Pancreas (tissue), 10 donors: Measurements from ENCODE around the gene RBPJ. TPM values are rescaled to one million over a fixed set of nuclear protein-coding genes. Genes with fewer than 3 reads are reported as not detected.
A peak's percentile ranks its signal among the peaks of the same experiment; 100 is the strongest.

Experiments
- ATAC-seq, 4 donors: fragments of 200-7000 bp; cut with Tn5 transposase; one replicate each; pipeline versions ENCODE4 v1.8.0 to v1.9.1; 2020; ENCODE audit warnings: mild to moderate bottlenecking in 4 of 4, moderate library complexity in 4 of 4
- DNase-seq, 6 donors: peaks; one replicate each; pipeline ENCODE4 v3.0.0-alpha.2; 2020
- FAIRE-seq: peaks from 2 replicates; lab custom pipeline; 2012; peaks lifted over from hg19 to GRCh38; lab: Jason Lieb, UNC
- H3K27ac ChIP-seq, 4 donors: fragments of 200-600 bp; sonication (generic); 1 replicate in 3 of 4; 2 replicates in 1 of 4; pipeline versions ENCODE4 v1.5.0 to v1.8.0; 2020
- H3K27me3 ChIP-seq, 4 donors: fragments of 200-600 bp; one replicate each; pipeline ENCODE4 v1.8.0; 2021
- H3K36me3 ChIP-seq, 3 donors: fragments of 200-600 bp; sonication (generic) in 1 of 3; one replicate each; pipeline versions ENCODE4 v1.5.0 to v1.8.0; 2020 to 2021
- H3K4me1 ChIP-seq, 3 donors: fragments of 200-600 bp; one replicate each; pipeline ENCODE4 v1.8.0; 2021
- H3K4me3 ChIP-seq, 4 donors: fragments of 200-600 bp; sonication (generic) in 2 of 4; one replicate each; pipeline versions ENCODE4 v1.5.0 to v1.8.0; 2020 to 2021
- H3K9me3 ChIP-seq, 4 donors: fragments of 200-600 bp; one replicate each; pipeline ENCODE4 v1.8.0; 2021
- CTCF ChIP-seq, 4 donors: fragments of 200-600 bp; sonication (generic) in 3 of 4; IDR thresholded peaks; one replicate each; pipeline versions ENCODE4 v1.5.0 to v1.8.0; 2021; ENCODE audit warnings: antibody characterized with exemption in 4 of 4
- WGBS, 2 donors: extraction: QIAGEN DNeasy Blood & Tissue Kit; methylation state at CpG; one replicate each; pipeline ENCODE4 v1.1.7; 2013; 5-methylcytosine and 5-hydroxymethylcytosine counted together
- intact Hi-C, 3 donors: fragments of 100-400 bp; cut with DNase I; formaldehyde crosslinking; loops; one replicate each; pipeline versions ENCODE4 v1.11.1 to v1.14.2; 2022
- polyA plus RNA-seq, 2 donors: library from polyadenylated mRNA; stranded (reverse); fragments of 200-250 nt; gene quantifications; one replicate each; pipeline ENCODE4 v1.2.3, GENCODE V29; 2013
- total RNA-seq, 6 donors: library from RNA; stranded (reverse); fragmentation: NEBNext Ultra II Directional in 4 of 6; extraction: Animal tissue kit (Norgen Biotek cat#: 25700) in 4 of 6; gene quantifications; one replicate each; pipeline versions ENCODE4 v1.2.1 to v1.2.4, GENCODE V29; 2021 to 2023
- donor health status: healthy with polysubstance abuse.
- donor health status: DM: no; HTN: no; CAD: no; lungs with moderate emphysema.
- donor health status: DM: no; HTN: no; CAD: no.
- donor health status: control.
- donor health status: control.
- donor health status: Bipolar disorder and iron deficiency.
- donor health status: DM: yes; HTN: yes; CAD: no.
- donor health status: DM: no; HTN: no; CAD: no.
- donor health status: DM: no; HTN: no; CAD: no.
- donor health status: DM: yes; HTN: yes; CAD: no.

The RBPJ gene
- total and polyA plus RNA-seq, 8 donors, result 17.6 to 50.2 (median 24.0) TPM

GRCh38 chr4:26344901-26345564 is 24.2 kb downstream of the RBPJ start:
- FAIRE-seq, result no peak
- no peak overlapping the region for H3K27ac ChIP-seq
- no peak for DNase-seq
- no peaks in the 10 kb centered on the region for H3K9me3 ChIP-seq
- 74 to 85% methylated on average over 4 of the region's 4 CpGs for WGBS, 2 donors
- no peak for ATAC-seq
- H3K27me3 ChIP-seq, result no peaks in the 10 kb centered on the region
- TF ChIP-seq CTCF (IDR thresholded peaks at IDR 0.05), result no peak
- H3K4me3 ChIP-seq, result no peak overlapping the region
- H3K4me1 ChIP-seq, result peaks cover 0 to 17% (median 0%) of the 10 kb centered on the region in 3 donors
- H3K36me3 ChIP-seq, result no peaks in the 10 kb centered on the region
- intact Hi-C loops, result loop anchor here in 1 of 3 donors (10.0 kb wide), 1 partner anchor 50 kb away; no protein-coding TSS in a partner anchor

GRCh38 chr4:26345565-26345938 is 24.7 kb downstream of the RBPJ start:
- TF ChIP-seq CTCF (IDR thresholded peaks at IDR 0.05), result no peak
- H3K9me3 ChIP-seq, result no peaks in the 10 kb centered on the region
- no peak for DNase-seq
- H3K36me3 ChIP-seq, result no peaks in the 10 kb centered on the region
- H3K4me3 ChIP-seq, result no peak overlapping the region
- H3K27me3 ChIP-seq, result no peaks in the 10 kb centered on the region
- intact Hi-C loops, result loop anchor here in 1 of 3 donors (10.0 kb wide), 1 partner anchor 49 kb away; no protein-coding TSS in a partner anchor
- H3K4me1 ChIP-seq, result peaks cover 0 to 17% (median 0%) of the 10 kb centered on the region in 3 donors
- ATAC-seq, result no peak
- FAIRE-seq, result no peak
- WGBS, 2 donors, result 84 to 89% methylated on average over 3 of the region's 3 CpGs
- H3K27ac ChIP-seq, result no peak overlapping the region

DNA sequence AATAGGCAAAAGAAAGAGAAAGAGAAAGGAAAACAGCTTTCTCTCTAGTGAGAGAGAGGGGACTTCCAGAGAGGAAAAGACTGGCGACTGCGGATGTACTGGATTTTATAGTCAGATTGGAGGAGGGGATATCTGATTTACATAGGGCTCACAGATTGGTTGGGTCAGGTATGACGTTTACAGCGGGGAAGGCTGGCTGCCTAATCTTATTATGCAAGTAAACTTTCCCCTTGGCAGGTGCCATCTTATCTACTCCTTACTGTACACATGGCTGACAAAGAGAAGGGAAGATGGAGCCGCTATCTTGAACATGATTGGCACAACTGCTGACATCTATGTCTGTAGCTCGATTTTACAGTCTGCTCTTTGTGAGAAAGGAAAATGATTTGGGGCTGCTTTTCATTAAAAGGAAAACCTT is 25.4 kb downstream of the RBPJ start:
- Histone ChIP-seq H3K36me3 (no peaks in the 10 kb centered on the region), H3K4me3 (no peak overlapping the region), H3K4me1 (peaks cover 0 to 17% (median 0%) of the 10 kb centered on the region in 3 donors), H3K9me3 (no peaks in the 10 kb centered on the region), H3K27me3 (no peaks in the 10 kb centered on the region), H3K27ac (no peak overlapping the region)
- intact Hi-C loops, result loop anchor here in 1 of 3 donors (10.0 kb wide), 1 partner anchor 49 kb away; no protein-coding TSS in a partner anchor
- peak in 1 of 6 donors; percentile 5 for DNase-seq
- no peak for TF ChIP-seq CTCF (IDR thresholded peaks at IDR 0.05)
- FAIRE-seq, result no peak
- peak; percentile 54 to 76 (median 61) for ATAC-seq
- WGBS, 2 donors, result 47 to 49% methylated on average over 6 of the region's 6 CpGs

DNA sequence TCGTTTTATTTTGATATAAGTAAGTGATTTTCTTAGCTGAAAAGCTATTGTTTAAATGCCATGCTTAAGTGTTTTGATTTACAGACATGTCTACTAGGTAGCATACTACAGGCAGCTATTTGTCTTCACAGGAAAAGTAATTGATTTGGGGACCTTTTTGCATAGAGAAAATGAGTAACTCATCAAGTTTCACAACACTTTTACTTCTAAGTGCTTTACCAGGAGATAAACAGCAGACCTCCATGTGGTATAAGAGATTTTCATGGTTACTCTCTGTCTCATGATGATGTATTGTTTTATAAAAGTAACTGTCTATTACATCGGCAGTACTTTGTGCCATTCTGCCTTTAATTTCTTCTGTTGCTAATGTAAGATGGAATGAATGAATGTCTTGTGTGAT is 28.7 kb downstream of the RBPJ start:
- intact Hi-C loops, result loop anchor here in 1 of 3 donors (10.0 kb wide), 1 partner anchor 45 kb away; no protein-coding TSS in a partner anchor
- FAIRE-seq (no peak), ATAC-seq (no peak), DNase-seq (no peak)
- H3K36me3 ChIP-seq, result no peaks in the 10 kb centered on the region
- H3K27ac ChIP-seq, result no peak overlapping the region
- 38 to 45% methylated on average over 2 of the region's 2 CpGs for WGBS, 2 donors
- TF ChIP-seq CTCF (IDR thresholded peaks at IDR 0.05), result no peak
- H3K9me3 ChIP-seq, result no peaks in the 10 kb centered on the region
- H3K4me1 ChIP-seq, result peaks cover 0 to 15% (median 0%) of the 10 kb centered on the region in 3 donors
- H3K4me3 ChIP-seq, result no peak overlapping the region
- no peaks in the 10 kb centered on the region for H3K27me3 ChIP-seq

DNA sequence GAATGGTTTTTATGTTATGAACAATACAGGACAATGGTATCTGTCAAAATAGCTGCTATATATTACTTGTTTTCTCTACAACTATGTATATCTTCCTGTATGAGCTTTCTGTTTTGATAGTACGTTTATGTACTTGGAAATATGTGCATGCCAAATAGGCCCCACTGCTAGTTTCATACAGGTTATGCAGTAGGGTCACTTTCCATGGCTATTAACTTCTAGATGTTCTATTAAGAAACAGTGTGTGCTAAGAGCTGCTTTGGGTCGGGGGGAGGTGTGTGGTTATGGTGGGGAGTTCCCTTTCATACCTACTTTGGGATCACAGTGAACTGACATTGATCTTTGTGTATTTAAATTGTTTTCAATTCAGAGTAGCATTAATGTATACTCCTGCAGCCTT is 30.9 kb downstream of the RBPJ start:
- no peak for TF ChIP-seq CTCF (IDR thresholded peaks at IDR 0.05)
- DNase-seq, result no peak
- Histone ChIP-seq H3K27ac (no peak overlapping the region), H3K4me3 (no peak overlapping the region), H3K36me3 (no peaks in the 10 kb centered on the region), H3K4me1 (peaks cover 5 to 9% (median 7%) of the 10 kb centered on the region in 3 donors), H3K27me3 (no peaks in the 10 kb centered on the region), H3K9me3 (no peaks in the 10 kb centered on the region)
- intact Hi-C loops, result no loop called here
- ATAC-seq, result no peak
- FAIRE-seq, result no peak
- WGBS, 2 donors, result 86 to 88% methylated on average over 2 of the region's 2 CpGs
